HK-2 (cell line): Measurements from ENCODE around the gene PRKCE.

Experiments
- DNase-seq: peaks from one replicate; pipeline ENCODE4 v3.0.0-alpha.2; 2018; ENCODE audit not compliant: unreplicated experiment

PRKCE gene

GRCh38 chr2:46118656-46119371 lies 467.3 kb downstream of the PRKCE start:
- DNase-seq, result no peak

- DNase-seq, result no peak
These were observed 468.0 kb downstream of the PRKCE start for GRCh38 chr2:46119453-46119852.

- DNase-seq, result no peak
These were observed 469.5 kb downstream of the PRKCE start for GRCh38 chr2:46120792-46121555.

GRCh38 chr2:46122318-46122976 lies 471.0 kb downstream of the PRKCE start:
- no peak for DNase-seq

GRCh38 chr2:46123013-46123412 lies 471.5 kb downstream of the PRKCE start:
- no peak for DNase-seq

- DNase-seq, result no peak
These were observed 474.3 kb downstream of the PRKCE start for GRCh38 chr2:46125798-46126197.

GRCh38 chr2:46126571-46126970 lies 475.1 kb downstream of the PRKCE start:
- no peak for DNase-seq

- DNase-seq, result no peak
These were observed 475.7 kb downstream of the PRKCE start for GRCh38 chr2:46127176-46127575.

GRCh38 chr2:46130511-46130910 lies 479.0 kb downstream of the PRKCE start:
- no peak for DNase-seq

- no peak for DNase-seq
These were observed 481.5 kb downstream of the PRKCE start for GRCh38 chr2:46132996-46133395.

- DNase-seq, result no peak
These were observed 483.2 kb downstream of the PRKCE start for GRCh38 chr2:46134531-46135227.

GRCh38 chr2:46135228-46135855 lies 483.9 kb downstream of the PRKCE start:
- DNase-seq, result no peak

- no peak for DNase-seq
These were observed 484.5 kb downstream of the PRKCE start for GRCh38 chr2:46135958-46136357.

GRCh38 chr2:46136481-46136880 lies 485.0 kb downstream of the PRKCE start:
- no peak for DNase-seq

GRCh38 chr2:46136953-46137352 lies 485.5 kb downstream of the PRKCE start:
- no peak for DNase-seq

GRCh38 chr2:46142546-46143428 lies 491.3 kb downstream of the PRKCE start:
- DNase-seq, result no peak

GRCh38 chr2:46143429-46144132 lies 492.1 kb downstream of the PRKCE start:
- no peak for DNase-seq

- no peak for DNase-seq
These were observed 492.8 kb downstream of the PRKCE start for GRCh38 chr2:46144133-46144800.

- DNase-seq, result no peak
These were observed 493.5 kb downstream of the PRKCE start for GRCh38 chr2:46145017-46145416.

GRCh38 chr2:46145840-46146239 lies 494.4 kb downstream of the PRKCE start:
- DNase-seq, result no peak
